ENCODE results near the gene SNRPB.

- TF ChIP-seq CTCF (IDR thresholded peaks at IDR 0.05; ENCODE audit: insufficient read depth, low read depth, low read length) (no peak), EZH2 (IDR thresholded peaks at IDR 0.05; ENCODE audit: insufficient read depth, low read length) (no peak)
Measured at GRCh38 chr20:2462484-2462883, 8.1 kb downstream of the SNRPB start.

Measured in astrocyte (in vitro differentiated cells and primary cell).